K562 (cell line): ENCODE results near the gene IL2RG. TPM values are rescaled to one million over a fixed set of nuclear protein-coding genes. Genes with fewer than 3 reads are reported as not detected.

Experiments
- ARHGAP35 ChIP-seq: fragments of 450-650 bp; IDR thresholded peaks from 2 replicates; pipeline ENCODE4 v1.6.1; 2018; ENCODE audit not compliant: partially characterized antibody
- CLOCK ChIP-seq: fragments of 250-450 bp; sonication (Bioruptor Pico); IDR thresholded peaks from 2 replicates; pipeline ENCODE4 v1.4.0; 2020; ENCODE audit warnings: mild to moderate bottlenecking, moderate library complexity, borderline replicate concordance
- CUX1 ChIP-seq: fragments of 200-800 bp; sonication (Bioruptor generic); IDR thresholded peaks from 2 replicates; pipeline ENCODE4 v1.6.1; 2016; ENCODE audit warnings: missing genetic modification characterization, missing compliant biosample characterization
- DPF2 ChIP-seq: fragments of 450-650 bp; IDR thresholded peaks from 2 replicates; pipeline ENCODE4 v1.6.1; 2016
- EP300 ChIP-seq: IDR thresholded peaks from 2 replicates; pipeline ENCODE4 v1.6.1; 2012; ENCODE audit warnings: low read length, improper control_type of control experiment
- KDM1A ChIP-seq, 2 experiments: fragments of 450-650 bp; IDR thresholded peaks; 2 replicates each; pipeline ENCODE4 v1.6.1; 2016; ENCODE audit warnings: mild to moderate bottlenecking in 2 of 2
- KLF1 ChIP-seq: fragments of 450-650 bp; IDR thresholded peaks from 2 replicates; pipeline ENCODE4 v1.6.1; 2016; ENCODE audit warnings: missing genetic modification characterization, missing compliant biosample characterization
- NCOR1 ChIP-seq: fragments of 450-650 bp; IDR thresholded peaks from 2 replicates; pipeline ENCODE4 v1.6.1; 2016; ENCODE audit warnings: mild to moderate bottlenecking, moderate library complexity
- POLR3G ChIP-seq: IDR thresholded peaks from 2 replicates; pipeline ENCODE4 v1.6.1; 2011; ENCODE audit not compliant: insufficient read length, insufficient replicate concordance; ENCODE audit errors: extremely low read depth
- RAD51 ChIP-seq: fragments of 450-650 bp; IDR thresholded peaks from 2 replicates; pipeline ENCODE4 v1.7.1; 2016; ENCODE audit warnings: low read depth, mild to moderate bottlenecking, borderline replicate concordance
- SMARCA4 ChIP-seq: fragments of 450-650 bp; IDR thresholded peaks from 2 replicates; pipeline ENCODE4 v1.6.1; 2016
- SRSF7 ChIP-seq: fragments of 200-400 bp; formaldehyde crosslinking; optimal IDR thresholded peaks from 2 replicates; pipeline ENCODE3; 2017; ENCODE audit warnings: mild to moderate bottlenecking, low read depth, low read length
- WHSC1 ChIP-seq: IDR thresholded peaks from one replicate; pipeline ENCODE4 v1.6.1; 2012; ENCODE audit warnings: low read length, control low read depth, inconsistent platforms
- ZBTB34 ChIP-seq: fragments of 250-450 bp; sonication (Bioruptor Pico); IDR thresholded peaks from 2 replicates; pipeline ENCODE4 v1.8.0; 2021; ENCODE audit warnings: mild to moderate bottlenecking, moderate library complexity
- ZKSCAN8 ChIP-seq: fragments of 200-800 bp; sonication (Bioruptor generic); IDR thresholded peaks from 2 replicates; pipeline ENCODE4 v1.6.1; 2016; ENCODE audit warnings: missing genetic modification characterization, missing compliant biosample characterization
- ZNF518B ChIP-seq: fragments of 250-450 bp; sonication (Bioruptor Pico); IDR thresholded peaks from 2 replicates; pipeline ENCODE4 v1.5.0; 2021; ENCODE audit warnings: mild to moderate bottlenecking, moderate library complexity
- polyA plus RNA-seq, 8 experiments: library from polyadenylated mRNA; depleted of rRNA in 4 of 8; stranded (reverse) in 5 of 8; unstranded in 3 of 8; fragments of >200 nt; fragmentation: Nextera tagmentation in 2 of 8; fragmentation: Illumina TruSeq in 1 of 8; extraction: Ambion mirVana in 2 of 8; extraction: Trizol in 1 of 8; gene quantifications; 2 replicates each; pipeline versions ENCODE4 v1.2.1 to v1.2.3, GENCODE V29; 2011 to 2014; ENCODE audit warnings: inconsistent platforms in 1 of 8, missing spikeins in 1 of 8
- total RNA-seq, 7 experiments: library from RNA; depleted of rRNA in 6 of 7; stranded (reverse); fragments of >200 nt in 6 of 7; fragmentation: Illumina TruSeq in 2 of 7; extraction: Trizol in 2 of 7; gene quantifications; 2 replicates each; pipeline versions ENCODE4 v1.2.1 to v1.2.3, GENCODE V29; 2011 to 2021; ENCODE audit warnings: low replicate concordance in 1 of 7

The IL2RG gene
- total and polyA plus RNA-seq, 9 of the 15 experiments (the other 6 are each of a cell fraction or from before 2014, with no cell fraction given) = 5.5 to 55.4 (median 19.7) TPM

GRCh38 chrX:71095033-71095432, 16.3 kb downstream of the IL2RG start (continued):
- TF ChIP-seq CUX1 (CRISPR knock-in tag) (no peak), EP300 (peak; percentile 49; the same call in 1 of the 2 replicates), SMARCA4 (peak; percentile 76), KDM1A (IDR thresholded peaks at IDR 0.05) (peak; percentile 28 to 53; a peak in 1 of 4 replicates), NCOR1 (peak; percentile 67), SRSF7 (no peak), WHSC1 (no peak), ZBTB34 (CRISPR knock-in tag) (no peak), DPF2 (peak; percentile 77), RAD51 (no peak), ZKSCAN8 (no peak), ZNF518B (CRISPR knock-in tag) (no peak), ARHGAP35 (no peak), CLOCK (CRISPR knock-in tag) (no peak), KLF1 (tag) (no peak), POLR3G (no peak)
